Cardiac muscle cell (in vitro differentiated cells and primary cell): ENCODE measurements around the gene MARCO. TPM values are rescaled to one million over a fixed set of nuclear protein-coding genes. Genes with fewer than 3 reads are reported as not detected.

Source experiments
- DNase-seq, 2 donors: peaks; one replicate each; pipeline versions ENCODE4 v3.0.0 to v3.0.0-alpha.2; 2010 to 2017; ENCODE audit warnings: low read depth in 1 of 2, low spot score in 1 of 2
- H3K27ac ChIP-seq: fragments of 200-600 bp; sonication (generic); 2 replicates; pipeline ENCODE4 v1.5.1; 2016
- H3K27me3 ChIP-seq: fragments of 200-600 bp; sonication (generic); 2 replicates; pipeline ENCODE4 v1.6.0; 2016; ENCODE audit warnings: control low read depth
- H3K36me3 ChIP-seq: fragments of 200-600 bp; sonication (generic); 2 replicates; pipeline ENCODE4 v1.5.1; 2016; ENCODE audit warnings: control low read depth
- H3K4me1 ChIP-seq: fragments of 200-600 bp; sonication (generic); 2 replicates; pipeline ENCODE4 v1.8.1; 2017; ENCODE audit warnings: low read depth, mild to moderate bottlenecking, mixed run types
- H3K4me3 ChIP-seq: fragments of 200-600 bp; sonication (generic); 2 replicates; pipeline ENCODE4 v1.5.1; 2016; ENCODE audit warnings: mild to moderate bottlenecking
- H3K9me3 ChIP-seq: fragments of 200-600 bp; sonication (generic); 2 replicates; pipeline ENCODE4 v1.5.1; 2017; ENCODE audit warnings: low read depth, mild to moderate bottlenecking, control low read depth
- polyA plus RNA-seq: library from polyadenylated mRNA; unstranded; fragments of >200 nt; fragmentation: Nextera tagmentation; extraction: Ambion mirVana; gene quantifications from 2 replicates; pipeline ENCODE4 v1.2.1, GENCODE V29; 2016
- total RNA-seq: library from RNA; depleted of rRNA; stranded (reverse); fragments of >200 nt; gene quantifications from 2 replicates; pipeline ENCODE4 v1.2.3, GENCODE V29; 2016
- TF ChIP-seq, protein P1 (sequence below): IDR thresholded peaks from 2 replicates; pipeline ENCODE4 v1.5.1; 2012; ENCODE audit warnings: low read depth, mild to moderate bottlenecking, low read length

MARCO gene
- total and polyA plus RNA-seq, 2 experiments from 2014 or later = not detected

- Histone ChIP-seq H3K27me3 (peaks cover 10% of the 10 kb centered on the region), H3K4me3 (no peak overlapping the region), H3K27ac (no peak overlapping the region), H3K9me3 (no peaks in the 10 kb centered on the region), H3K36me3 (no peaks in the 10 kb centered on the region), H3K4me1 (no peaks in the 10 kb centered on the region)
- no peak for DNase-seq
- TF ChIP-seq, protein P1, sequence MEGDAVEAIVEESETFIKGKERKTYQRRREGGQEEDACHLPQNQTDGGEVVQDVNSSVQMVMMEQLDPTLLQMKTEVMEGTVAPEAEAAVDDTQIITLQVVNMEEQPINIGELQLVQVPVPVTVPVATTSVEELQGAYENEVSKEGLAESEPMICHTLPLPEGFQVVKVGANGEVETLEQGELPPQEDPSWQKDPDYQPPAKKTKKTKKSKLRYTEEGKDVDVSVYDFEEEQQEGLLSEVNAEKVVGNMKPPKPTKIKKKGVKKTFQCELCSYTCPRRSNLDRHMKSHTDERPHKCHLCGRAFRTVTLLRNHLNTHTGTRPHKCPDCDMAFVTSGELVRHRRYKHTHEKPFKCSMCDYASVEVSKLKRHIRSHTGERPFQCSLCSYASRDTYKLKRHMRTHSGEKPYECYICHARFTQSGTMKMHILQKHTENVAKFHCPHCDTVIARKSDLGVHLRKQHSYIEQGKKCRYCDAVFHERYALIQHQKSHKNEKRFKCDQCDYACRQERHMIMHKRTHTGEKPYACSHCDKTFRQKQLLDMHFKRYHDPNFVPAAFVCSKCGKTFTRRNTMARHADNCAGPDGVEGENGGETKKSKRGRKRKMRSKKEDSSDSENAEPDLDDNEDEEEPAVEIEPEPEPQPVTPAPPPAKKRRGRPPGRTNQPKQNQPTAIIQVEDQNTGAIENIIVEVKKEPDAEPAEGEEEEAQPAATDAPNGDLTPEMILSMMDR = no peak
Observed at GRCh38 chr2:118913131-118913802, 28.7 kb upstream of the MARCO start.

DNA sequence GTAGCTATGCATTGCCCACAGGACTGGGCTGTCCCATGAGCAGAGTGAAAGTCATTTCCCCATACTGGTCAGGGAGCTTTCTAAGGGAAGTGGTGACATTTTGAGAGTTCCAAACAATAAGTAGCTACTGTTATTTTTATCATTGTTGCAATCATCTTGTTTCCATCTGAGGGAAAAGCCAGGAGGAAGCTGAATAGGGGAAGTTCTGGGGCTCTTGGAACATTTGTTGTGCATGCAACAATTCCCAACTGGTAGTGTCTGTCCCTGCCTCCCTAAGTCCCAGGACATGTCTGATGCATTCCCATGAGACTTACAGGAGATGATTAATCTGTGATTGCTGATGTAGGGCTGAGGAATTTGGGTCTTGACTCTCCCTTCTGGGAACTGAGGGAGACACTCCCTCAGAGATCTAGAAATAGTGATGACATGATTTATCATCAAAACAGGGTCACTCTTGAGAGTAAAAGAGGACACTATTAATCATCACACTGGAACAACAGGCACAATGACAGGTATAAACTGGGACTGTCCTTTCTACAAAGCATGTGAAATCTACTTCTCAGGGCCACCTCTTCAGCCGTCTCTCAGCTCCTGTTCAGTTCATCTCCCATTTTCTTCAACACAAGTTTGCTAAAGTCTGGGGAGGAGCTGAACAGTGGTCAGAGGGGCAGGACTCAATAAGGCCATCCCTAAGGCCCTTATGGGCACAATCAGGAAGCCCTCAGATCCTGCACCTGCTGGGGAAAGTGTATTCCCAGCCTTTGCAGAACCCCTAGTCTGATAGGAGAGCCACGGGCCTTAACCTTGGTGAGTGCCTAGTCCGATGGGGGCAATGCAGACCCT lies 28.0 kb upstream of the MARCO start:
- Histone ChIP-seq H3K4me3 (no peak overlapping the region), H3K27me3 (peaks cover 10% of the 10 kb centered on the region), H3K9me3 (no peaks in the 10 kb centered on the region), H3K36me3 (no peaks in the 10 kb centered on the region), H3K27ac (no peak overlapping the region), H3K4me1 (no peaks in the 10 kb centered on the region)
- no peak for DNase-seq
- TF ChIP-seq, protein P1 = no peak

- no peaks in the 10 kb centered on the region for H3K9me3 ChIP-seq
- H3K36me3 ChIP-seq = no peaks in the 10 kb centered on the region
- no peak for DNase-seq
- peaks cover 10% of the 10 kb centered on the region for H3K27me3 ChIP-seq
- no peak overlapping the region for H3K27ac ChIP-seq
- H3K4me1 ChIP-seq = no peaks in the 10 kb centered on the region
- H3K4me3 ChIP-seq = no peak overlapping the region
- TF ChIP-seq, protein P1 = no peak
Observed at GRCh38 chr2:118914721-118915453, 27.1 kb upstream of the MARCO start.

DNA sequence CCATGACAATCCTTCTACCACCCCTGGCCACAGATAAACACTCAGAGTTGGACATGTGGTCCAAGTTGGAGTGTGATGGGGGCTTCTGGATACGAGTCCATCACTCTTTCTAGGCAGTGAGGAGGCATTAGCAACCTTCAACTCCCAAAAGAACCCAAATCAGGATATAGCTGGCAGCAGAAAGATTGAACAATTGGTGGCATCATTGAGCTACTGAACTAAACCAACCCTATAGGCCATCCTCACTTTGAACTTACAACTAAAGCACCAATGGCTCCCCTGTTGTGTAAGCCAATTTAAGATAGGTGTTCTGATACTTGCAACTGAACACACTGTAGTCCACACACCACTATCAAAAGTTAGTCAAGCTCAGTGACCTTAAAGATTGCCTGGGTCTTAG lies 24.0 kb upstream of the MARCO start:
- Histone ChIP-seq H3K27me3 (peaks cover 10% of the 10 kb centered on the region), H3K4me1 (no peaks in the 10 kb centered on the region), H3K4me3 (no peak overlapping the region), H3K36me3 (no peaks in the 10 kb centered on the region), H3K27ac (no peak overlapping the region), H3K9me3 (no peaks in the 10 kb centered on the region)
- TF ChIP-seq, protein P1 = no peak
- no peak for DNase-seq

DNA sequence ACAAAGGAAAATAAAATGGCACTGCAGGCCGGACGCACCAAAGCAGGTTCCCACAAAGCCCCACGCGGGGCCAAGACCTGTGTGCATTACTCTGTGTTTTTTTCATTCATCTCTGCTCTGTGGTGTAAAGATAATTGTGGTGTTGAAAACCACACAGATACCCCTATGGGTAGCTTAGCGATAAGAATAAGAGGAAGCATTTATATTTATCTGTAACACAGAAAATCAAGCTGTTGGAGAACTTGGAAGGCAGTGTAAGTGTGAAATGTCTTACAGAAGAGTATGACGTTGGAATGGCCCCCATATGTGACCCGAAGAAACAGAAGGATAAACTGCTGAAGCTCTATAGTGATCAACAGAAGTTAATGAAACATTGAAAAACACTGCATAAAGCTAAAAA lies 20.3 kb upstream of the MARCO start:
- Histone ChIP-seq H3K27ac (no peak overlapping the region), H3K9me3 (no peaks in the 10 kb centered on the region), H3K4me3 (no peak overlapping the region), H3K27me3 (peaks cover 6% of the 10 kb centered on the region), H3K4me1 (no peaks in the 10 kb centered on the region), H3K36me3 (no peaks in the 10 kb centered on the region)
- DNase-seq = no peak
- TF ChIP-seq, protein P1 = no peak
